HT-29 (cell line): ENCODE measurements around the gene ZNF726. TPM values are rescaled to one million over a fixed set of nuclear protein-coding genes. Genes with fewer than 3 reads are reported as not detected.
"Not testable (repeated sequence)": the region's sequence is repeated elsewhere in the genome, so short reads cannot be mapped to it uniquely, and the experiment has no call there.

ENCODE experiments used
- DNase-seq: peaks from one replicate; pipeline ENCODE4 v3.0.0-alpha.2; 2015; ENCODE audit warnings: low spot score
- total RNA-seq: library from RNA; depleted of rRNA; stranded (reverse); fragments of >200 nt; shearing (Covaris generic); gene quantifications from 2 replicates; pipeline ENCODE4 v1.2.3, GENCODE V29; 2014; rRNA removed

Gene ZNF726
- not detected in 2 replicates for total RNA-seq

DNA sequence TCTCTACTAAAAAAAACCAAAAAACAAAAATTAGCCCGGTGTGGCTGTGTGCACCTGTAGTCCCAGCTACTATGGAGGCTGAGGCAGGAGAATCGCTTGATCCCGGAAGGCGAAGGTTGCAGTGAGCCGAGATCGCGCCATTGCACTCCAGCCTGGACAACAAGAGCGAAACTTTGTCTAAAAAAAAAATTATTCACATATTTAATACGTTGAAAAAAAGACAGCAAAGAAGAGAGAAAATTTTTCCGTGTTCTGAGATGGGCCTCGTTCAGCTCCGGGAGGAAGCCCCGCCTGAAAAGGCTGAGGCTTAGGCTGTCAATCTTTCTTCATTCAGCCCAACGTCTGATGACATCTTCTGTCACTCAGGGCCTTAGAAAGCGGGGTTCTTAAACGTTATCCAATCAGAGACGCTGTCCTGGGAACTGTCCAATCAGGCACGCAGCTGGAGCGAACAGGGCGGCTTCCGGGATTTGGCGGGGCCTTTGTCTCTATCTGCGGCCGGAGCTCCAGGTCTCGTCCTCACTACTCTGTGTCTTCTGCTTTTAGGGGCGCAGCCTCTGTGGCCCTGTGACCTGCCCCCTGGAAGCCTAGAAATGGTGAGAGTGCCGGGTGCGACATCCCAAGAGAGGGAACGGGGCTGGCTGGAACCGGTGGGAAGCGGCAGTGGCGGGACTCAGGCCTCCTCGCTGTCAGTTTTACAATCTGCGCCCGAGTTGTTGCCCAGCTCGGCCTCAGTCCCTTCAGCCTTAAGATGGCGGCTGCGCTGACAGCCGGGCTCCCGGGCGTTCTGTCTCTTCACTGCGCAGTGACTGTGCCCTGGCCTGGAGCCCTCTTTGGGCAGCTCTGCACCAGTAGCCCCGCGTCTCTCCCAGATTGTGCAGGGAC lies at the start of gene ZNF726:
TSS of gene ZNF726 (plus strand) at position 485 of the 885 bp plus-strand sequence. CDS start at position 594, 109 bp downstream.
- DNase-seq, result no peak

DNA sequence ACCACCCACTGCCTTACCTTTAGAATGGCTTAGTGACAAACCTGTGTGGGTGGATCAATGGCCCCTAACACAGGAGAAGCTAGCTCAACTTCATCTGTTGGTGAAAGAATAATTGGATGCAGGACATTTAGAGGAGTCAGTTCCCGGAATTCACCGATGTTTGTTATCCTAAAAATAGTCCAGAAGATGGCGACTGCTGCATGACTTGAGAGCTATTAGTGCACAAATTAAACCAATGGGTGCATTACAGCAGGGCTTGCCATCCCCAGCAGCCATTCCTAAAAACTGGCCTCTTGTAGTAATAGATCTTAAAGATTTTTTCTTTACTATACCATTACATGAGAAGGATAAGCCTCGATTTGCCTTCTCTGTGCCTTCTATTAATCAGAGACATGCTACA lies 46.8 kb upstream of the ZNF726 start:
- DNase-seq, result no peak

DNA sequence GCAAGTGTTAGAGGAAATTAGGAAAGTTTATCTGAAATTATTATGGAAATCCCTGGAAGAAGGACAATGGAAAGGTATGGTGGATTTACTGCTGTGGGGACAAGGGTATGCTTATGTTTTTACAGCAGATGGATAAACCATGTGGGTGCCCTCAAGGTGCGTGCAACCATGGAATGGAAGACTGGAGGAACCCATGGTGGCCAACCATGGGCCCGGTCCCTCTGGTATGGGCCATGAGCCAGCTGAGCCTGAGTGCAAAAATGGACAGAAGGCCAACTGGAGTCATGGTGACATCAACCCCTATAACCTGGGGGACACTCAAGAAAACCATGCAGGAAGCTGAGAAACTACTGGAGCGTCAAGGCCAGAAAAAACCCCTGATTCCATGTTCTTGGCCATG lies 46.1 kb upstream of the ZNF726 start:
- DNase-seq, result no peak

DNA sequence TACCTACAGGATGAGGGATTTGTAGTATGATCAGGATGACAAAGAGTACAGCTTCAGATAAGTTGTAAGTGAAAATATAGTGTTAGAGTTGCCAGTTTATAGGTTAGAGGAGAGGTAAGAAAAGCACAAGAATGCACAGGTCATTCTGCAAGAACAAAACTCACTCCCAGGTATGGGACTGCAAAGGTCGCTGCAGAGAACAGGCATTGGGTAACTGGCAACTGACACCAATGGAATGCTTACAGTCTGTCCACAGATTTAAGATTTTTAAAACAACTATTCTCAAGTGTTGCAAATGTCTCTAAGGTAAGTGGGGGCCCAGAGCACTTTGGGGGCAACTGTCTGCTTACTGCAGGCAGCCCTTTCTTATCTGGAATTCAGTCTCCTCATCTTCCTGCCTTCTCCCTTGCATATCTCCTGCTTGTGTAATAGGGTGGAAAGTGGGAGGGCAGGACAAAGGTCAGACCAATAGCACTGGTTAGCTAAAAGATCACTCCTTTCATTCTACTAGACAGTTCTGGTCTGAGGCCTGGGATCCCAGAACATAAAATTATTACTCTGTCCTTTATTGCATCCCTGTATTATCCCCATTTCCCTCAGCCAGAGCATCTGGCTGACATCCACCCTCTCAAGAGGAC lies 42.3 kb upstream of the ZNF726 start:
- no peak for DNase-seq

DNA sequence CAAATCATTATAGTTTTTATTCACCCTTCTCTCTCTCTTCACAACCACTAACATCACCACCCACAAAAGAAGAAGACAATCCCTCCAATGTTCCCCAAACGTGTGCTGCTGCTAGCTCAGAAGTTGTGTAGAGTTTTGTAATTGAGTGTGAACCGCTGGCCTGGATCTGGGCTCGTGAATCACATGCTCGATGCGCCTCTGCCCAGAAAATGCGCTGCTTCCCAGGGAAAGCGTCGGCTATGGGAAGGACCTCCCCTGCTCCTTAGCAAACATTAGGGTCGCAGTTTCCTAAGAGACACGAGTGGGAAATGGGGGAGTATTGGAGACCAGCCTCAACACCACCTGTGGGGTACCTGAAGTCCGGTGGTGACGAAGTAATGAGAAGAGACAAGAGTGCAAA lies 38.4 kb upstream of the ZNF726 start:
- no peak for DNase-seq

DNA sequence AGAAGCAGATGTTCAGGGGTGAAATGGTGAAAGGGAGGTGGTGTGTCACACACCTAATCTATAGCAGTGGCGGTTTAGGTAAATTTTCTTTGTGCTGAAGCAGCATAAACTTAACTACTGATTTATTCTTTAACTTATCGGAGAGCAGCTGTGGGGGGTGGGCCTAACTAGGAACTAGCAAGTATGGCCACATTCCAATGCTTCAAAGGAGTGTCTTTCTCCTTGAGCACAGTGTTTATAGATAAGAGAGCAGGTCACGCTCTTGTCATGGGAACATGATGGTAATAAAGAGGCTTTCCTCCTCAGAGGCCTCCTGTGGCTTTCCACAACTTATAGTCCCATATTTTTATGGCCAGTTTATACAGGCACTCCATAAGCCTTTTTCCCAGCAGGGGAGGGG lies 37.9 kb upstream of the ZNF726 start:
- DNase-seq, result not testable (repeated sequence)

DNA sequence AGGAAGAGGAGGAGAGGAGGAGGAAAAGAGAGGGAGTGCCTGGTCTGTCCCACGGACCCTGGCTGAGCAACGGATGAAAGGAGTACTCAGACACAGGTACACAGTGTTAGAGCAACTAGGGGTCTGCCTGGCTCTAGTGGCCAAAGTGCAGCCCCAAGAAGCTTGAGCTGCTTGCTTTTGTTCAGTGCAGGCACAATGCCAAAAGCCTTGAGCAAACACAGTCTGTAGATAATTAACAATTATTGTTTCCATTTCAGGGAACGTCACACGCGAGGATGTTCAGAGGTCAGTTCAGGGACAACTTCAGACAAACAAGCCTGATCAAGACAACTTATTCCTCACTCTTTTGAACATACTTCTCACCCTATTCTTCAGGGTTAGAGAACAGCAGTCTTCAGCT lies 32.2 kb upstream of the ZNF726 start:
- peak; percentile 58 for DNase-seq

DNA sequence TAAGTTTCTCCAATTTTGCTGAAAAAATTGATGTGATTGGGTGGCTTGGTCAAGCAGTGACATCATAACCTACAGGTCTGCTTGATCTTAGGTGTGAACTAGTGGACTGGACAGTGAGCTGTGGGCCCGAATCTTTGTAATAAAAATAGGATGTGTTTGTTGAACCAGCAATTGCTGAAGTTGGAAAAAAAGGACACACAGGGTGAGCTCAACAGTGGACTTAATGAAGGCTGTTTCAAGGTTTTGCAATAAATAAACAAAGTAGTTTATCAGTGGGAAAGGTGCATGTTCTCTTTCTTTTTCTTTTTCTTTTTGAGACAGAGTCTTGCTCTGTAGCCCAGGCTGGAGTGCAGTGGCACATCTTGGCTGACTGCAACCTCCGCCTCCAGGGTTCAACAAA lies 30.3 kb upstream of the ZNF726 start:
- no peak for DNase-seq

DNA sequence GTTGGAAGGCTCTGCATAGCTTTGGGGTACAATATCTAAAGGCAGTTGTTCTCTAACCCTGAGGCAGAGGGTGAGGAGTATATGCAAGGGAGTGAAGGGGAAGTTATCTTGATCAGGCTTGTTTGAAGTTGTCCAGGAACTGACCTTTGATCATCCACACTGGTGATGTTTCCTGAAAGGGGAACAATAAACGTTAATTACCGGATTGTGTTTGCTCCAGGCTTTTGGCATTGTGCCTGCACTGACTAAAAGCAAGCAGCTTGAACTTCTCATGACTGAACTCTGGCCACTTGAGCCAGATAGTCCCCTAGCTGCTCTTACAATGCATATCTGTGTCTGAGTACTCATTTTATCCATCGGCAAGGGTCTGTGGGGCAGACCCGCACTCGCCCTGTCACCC lies 27.0 kb upstream of the ZNF726 start:
- peak; percentile 51 for DNase-seq

DNA sequence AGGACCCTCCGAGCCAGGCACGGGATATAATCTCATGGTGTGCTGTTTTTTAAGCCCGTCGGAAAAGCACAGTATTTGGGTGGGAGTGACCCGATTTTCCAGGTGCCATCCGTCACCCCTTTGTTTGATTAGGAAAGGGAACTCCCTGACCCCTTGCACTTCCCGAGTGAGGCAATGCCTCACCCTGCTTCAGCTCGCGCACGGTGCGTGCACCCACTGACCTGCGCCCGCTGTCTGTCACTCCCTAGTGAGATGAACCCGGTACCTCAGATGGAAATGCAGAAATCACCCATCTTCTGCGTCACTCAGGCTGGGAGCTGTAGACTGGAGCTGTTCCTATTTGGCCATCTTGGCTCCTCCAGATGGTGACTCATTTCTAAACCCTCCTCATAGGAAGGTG lies 18.6 kb upstream of the ZNF726 start:
- DNase-seq, result not testable (repeated sequence)

DNA sequence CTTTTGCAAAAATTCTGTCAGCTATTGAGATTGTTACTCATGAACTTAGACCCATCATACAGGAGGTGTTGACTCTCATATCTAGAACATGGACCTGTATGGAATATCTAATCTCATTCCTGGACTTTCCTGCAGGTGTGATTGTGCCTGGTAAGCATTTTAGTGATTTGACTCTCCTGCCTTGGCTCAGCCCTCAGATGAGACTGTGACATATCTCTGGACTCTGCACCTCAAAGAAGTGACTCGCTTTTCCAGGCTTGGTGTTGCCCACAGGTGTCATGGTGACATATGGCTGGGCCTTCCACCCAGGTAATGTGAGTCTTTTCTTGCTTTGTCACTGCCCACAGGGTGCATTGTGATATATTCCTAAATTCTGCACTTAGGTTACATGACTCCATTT lies 17.8 kb upstream of the ZNF726 start:
- DNase-seq, result no peak

DNA sequence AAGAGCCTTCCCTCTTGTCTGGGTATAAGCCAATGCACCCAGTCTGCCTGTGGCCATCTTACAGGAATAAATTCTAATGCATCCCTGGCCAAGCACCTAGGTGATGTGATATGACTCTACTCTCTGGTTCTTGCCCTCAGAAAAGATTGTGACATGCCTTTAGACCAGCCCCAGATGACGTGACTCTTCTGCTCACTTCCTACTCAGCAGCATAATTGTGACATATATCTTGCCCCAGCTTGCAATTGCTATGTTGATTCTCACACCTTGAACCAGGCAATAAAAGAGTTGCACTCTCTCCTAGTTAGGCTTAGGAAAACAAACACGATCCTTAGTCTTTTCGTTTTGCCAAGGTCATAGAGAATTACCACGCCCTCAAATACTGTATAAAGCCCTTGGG lies 13.3 kb upstream of the ZNF726 start:
- DNase-seq, result no peak

DNA sequence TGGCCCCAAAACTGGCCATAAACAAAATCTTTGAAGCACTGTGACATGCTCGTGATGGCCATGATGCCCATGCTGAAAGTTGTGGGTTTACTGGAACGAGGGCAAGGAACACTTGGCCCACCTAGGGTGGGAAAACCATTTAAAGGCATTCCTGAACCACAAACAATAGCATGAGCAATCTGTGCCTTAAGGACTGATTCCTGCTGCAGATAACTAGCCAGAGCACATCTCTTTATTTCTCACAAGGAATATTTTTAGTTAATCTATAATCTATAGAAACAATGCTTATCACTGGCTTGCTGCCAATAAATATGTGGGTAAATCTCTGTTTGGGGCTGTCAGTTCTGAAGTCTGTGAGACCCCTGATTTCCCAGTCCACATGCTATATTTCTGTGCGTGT lies 10.3 kb upstream of the ZNF726 start:
- DNase-seq, result no peak

DNA sequence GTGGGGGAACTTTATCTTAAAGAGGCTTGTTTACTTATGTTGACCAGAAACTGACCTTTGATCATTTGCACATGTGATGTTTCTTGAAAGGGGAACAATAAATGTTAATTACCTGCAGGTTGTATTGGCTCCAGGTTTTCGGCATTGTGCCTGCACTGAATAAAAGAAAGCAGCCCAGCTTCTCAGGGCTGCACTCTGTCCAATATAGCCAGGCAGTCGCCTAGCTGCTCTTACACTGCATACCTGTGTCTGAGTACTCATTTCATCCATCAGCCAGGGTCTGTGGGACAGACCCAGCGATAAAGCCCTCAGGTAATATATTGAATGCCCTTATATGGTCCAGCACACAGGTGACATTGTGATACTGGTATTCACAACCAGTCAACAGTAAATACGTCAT lies 8.9 kb upstream of the ZNF726 start:
- no peak for DNase-seq

DNA sequence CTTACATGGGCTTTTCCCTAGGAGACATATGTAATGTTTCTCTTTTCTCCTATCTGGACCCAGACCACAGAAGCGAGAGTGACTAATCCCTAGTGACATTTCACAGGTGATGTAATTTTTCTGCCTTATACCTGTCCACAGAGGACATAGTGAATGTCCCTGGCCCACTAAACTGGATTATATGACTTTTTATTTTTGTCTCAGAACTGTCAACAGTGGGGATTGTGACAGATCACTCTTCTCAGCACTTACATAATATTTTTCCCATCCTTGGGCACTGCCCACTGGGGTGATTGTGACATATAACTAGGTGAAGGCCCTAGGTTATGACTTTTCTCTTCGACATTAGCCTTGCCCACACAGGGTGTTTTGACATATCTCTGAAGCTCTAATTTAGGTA lies 7.9 kb upstream of the ZNF726 start:
- no peak for DNase-seq

DNA sequence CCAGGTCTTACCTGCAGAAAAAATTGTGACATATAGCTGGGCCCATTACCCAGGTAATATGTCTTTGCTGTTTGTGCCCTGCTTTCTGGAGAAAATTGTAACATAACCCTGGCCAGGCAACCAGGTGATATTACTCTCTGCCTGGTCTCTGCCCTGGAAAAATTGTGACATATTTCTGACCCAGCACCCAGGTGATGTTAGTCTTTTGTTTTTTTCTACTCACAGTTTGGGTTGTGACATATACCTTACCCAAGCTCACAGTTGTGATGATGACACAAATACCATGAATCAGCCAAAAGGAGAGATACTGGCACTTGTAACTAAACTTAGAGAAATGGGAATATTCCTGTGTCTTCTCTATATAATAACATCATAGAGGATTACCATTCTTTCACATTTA lies 6.5 kb upstream of the ZNF726 start:
- no peak for DNase-seq

DNA sequence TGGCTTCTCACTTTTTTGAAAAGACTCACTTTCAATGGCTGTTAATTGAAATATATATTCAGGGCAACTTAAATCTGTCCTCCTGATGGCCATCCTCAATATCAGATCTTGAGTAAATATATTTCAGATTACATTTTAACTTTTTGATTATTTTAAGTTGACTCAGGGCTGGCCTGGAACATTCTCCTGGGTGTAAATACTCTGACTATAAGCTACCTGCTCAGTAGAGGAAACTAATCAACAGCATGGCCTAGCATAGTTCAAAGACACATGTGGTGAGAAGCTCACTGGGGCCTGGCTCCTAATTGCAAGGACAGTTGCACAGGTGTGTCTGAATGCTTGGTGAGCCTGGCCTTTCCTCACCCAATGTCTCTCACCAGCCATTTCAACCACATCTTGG lies 5.5 kb upstream of the ZNF726 start:
- no peak for DNase-seq

DNA sequence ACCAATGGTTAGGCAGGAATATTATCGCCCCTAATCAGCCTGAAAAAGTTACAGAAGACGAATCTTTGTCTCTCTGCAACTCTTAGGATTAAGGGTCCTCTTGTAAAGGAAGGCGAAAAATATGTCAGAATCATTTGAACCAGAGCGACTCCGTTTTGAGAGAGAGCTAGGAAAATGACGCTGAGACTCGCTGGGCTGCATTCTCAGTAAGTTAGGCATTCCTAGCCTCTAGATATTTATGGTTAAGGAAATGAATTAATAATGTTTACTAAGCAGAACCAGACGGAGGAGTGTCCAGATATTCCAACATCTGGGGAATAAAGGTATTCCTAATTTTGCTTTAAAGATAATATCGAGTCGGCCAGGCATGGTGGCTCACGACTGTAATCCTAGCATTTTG lies 755 bp upstream of the ZNF726 start:
- DNase-seq, result no peak

DNA sequence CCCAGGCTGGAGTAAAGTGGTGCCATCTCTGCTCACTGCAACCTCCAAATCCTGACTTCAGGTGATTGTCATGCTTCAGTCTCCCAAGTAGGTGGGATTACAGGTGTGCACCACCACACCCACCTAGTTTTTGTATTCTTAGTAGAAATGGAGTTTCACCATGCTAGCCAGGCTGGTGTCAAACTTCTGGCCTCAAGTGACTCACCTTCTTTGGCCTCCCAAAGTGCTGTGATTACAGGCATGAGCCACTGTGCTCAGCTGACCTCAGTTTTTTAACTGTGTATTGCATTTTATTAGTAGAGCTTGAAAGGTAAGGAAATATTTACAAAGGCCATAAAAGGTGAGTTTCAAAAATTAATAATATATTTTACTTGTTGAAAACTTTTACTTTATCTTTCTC lies 2.3 kb downstream of the ZNF726 start:
- DNase-seq, result no peak

DNA sequence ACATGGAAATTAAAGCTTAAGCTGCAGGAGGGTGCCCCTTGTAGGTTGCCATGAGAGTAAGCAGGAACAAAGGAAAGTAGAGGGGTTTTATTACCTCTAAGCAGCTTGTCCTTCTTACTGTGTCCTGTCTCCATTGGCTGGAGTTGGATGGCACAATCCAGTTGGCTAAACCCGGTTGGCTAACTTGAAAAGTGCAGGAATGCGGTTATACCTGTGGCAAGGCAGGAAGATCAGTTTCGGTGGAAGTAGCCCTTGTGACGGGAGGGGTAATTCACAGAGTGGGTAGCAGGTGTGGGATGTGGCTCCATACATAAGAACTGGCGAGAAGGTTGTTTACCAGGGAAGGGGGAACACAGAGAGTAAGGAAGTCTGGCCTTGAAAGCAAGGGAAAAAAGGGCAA lies 3.2 kb downstream of the ZNF726 start:
- no peak for DNase-seq

DNA sequence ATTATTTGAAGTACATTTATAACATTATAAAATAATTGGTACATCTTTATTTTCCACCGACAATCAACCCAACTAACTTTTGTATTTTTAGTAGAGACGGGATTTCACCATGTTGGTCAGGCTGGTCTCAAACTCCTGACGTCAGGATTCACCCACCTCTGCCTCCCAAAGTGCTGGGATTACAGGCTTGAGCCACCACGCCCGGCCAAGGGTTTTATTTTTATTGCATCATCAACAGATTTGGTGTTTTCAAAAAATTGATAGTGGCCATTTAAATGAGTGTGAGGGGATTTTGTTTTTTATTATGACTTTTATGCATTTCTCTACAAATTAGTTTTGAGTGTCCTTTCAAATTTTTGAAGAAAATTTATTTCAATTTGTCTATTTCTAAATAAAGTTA lies 10.6 kb downstream of the ZNF726 start:
- no peak for DNase-seq

DNA sequence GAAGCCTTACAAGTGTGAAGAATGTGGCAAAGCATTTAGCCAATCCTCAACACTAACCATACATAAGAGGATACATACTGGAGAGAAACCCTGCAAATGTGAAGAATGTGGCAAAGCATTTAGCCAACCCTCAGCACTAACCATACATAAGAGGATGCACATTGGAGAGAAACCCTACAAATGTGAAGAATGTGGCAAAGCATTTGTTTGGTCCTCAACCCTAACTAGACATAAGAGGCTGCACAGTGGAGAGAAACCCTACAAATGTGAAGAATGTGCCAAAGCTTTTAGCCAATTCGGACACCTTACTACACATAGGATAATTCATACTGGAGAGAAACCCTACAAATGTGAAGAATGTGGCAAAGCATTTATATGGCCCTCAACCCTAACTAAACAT lies 18.2 kb downstream of the ZNF726 start:
- no peak for DNase-seq

DNA sequence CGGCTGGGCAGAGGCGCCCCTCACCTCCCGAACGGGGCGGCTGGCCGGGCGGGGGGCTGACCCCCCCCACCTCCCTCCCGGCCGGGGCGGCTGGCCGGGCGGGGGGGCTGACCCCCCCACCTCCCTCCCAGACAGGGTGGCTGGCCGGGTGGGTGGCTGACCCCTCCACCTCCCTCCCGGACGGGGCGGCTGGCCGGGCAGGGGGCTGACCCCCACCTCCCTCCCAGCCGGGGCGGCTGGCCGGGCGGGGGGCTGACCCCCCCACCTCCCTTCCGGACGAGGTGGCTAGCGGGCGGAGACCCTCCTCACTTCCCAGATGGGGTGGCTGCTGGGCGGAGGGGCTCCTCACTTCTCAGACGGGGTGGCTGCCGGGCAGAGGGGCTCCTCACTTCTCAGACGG lies 22.3 kb downstream of the ZNF726 start:
- DNase-seq, result not testable (repeated sequence)
